GOT3 (cell line): ENCODE data around the gene ARRDC1.
"Not testable (repeated sequence)": the region's sequence is repeated elsewhere in the genome, so short reads cannot be mapped to it uniquely, and the experiment has no call there.

Experiments
- DNase-seq: peaks from one replicate; lab custom pipeline; 2025; ENCODE audit warnings: mixed read lengths; lab: John Stamatoyannopoulos, UW

Gene ARRDC1

DNA sequence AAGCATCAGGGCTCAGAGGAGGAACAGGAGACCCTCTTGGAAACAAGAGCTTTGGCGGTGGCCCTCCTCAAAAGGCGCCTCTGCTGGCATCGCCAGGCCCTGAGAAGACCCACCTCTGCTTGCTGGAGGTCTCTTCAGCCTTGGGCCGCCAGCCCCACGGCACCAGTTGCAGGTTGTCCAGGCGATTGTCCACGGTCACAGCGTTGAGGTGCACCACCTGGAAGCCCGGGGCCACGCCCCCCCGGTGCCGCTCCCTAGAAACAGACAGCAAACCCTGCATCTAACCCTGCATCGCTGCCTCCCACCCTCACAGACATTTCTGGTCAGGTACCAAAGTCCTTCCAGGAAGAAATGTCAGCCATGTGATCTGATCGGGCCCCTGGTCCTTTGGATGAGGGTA, 18.6 kb upstream of the ARRDC1 start:
- DNase-seq: no peak

DNA sequence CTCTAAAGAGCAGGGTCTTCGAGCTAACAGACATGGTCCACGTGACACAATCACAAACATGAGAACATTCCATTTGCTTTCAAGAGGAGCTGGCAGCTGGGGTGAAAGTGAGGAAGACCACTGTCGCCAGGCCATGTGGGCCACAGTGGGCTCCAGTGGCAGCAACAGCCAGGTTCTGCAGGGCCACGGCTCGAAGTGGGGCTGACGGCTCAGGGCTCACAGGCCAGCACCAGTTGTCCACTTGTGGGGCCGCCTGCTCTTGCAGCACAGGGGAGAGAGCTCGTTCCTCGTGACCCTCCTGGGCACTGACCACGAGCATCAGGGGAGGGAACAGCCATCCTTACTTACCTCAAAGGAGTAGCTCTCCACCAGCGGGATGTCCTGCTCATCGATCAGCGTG, 17.2 kb upstream of the ARRDC1 start:
- DNase-seq: no peak

GRCh38 chr9:137588891-137589290, 16.6 kb upstream of the ARRDC1 start:
- DNase-seq: no peak

- no peak for DNase-seq
Observed at GRCh38 chr9:137589441-137590122, 15.9 kb upstream of the ARRDC1 start.

GRCh38 chr9:137590123-137590468, 15.4 kb upstream of the ARRDC1 start:
- no peak for DNase-seq

DNA sequence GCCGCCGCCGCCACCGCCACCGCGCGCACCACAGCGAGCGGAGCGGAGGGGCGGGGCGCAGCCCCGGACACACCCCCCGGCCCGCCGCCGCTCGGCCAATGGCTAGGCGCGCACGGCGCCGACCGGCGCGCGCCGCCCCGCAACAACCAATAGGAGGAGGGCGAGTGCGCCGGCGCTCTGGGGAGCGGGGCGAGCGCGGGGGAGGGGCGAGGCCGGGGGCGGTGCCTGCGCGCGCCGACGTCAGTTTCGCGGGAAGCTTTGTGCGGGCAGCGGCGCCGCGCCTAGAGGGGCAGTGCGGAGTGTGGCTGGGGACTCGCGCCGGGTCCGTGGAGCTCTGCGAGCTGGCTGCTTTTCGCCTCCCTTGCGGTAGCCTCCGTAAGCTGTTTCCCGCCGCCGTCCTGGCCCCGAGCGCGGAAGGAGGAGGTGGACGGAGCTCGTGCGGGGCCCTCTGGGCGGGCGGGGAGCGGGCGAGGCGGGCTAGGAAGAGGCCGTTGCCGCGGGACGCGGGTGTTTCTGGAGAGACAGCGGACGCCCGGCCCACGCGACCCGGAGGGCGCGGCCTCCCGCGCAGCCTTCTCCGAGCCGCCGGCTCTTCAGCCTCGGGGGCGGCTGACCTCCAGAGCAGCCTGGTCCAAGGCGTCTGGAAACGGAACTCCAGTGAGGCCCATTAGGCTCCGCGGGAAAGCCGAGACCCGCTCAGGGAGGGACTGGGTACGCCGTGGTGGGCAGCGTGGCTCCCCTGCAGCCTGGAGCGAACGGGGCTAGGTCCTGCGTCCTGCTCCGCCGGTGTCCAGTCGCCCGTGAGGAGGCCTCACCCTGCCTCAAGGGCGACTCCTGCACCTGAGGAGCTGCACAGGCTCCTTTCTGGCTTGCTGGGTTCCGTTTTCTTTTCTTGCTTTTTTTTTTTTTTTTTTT, 14.8 kb upstream of the ARRDC1 start, which contains the start of gene ZMYND19:
TSS of gene ZMYND19 (minus strand) at position 44 of the 915 bp plus-strand sequence. CDS start 249 bp downstream, outside the sequence.
- peak; percentile 30 for DNase-seq

- no peak for DNase-seq
Observed at GRCh38 chr9:137592767-137593166, 12.7 kb upstream of the ARRDC1 start.

- no peak for DNase-seq
Observed at GRCh38 chr9:137593176-137593575, 12.3 kb upstream of the ARRDC1 start.

DNA sequence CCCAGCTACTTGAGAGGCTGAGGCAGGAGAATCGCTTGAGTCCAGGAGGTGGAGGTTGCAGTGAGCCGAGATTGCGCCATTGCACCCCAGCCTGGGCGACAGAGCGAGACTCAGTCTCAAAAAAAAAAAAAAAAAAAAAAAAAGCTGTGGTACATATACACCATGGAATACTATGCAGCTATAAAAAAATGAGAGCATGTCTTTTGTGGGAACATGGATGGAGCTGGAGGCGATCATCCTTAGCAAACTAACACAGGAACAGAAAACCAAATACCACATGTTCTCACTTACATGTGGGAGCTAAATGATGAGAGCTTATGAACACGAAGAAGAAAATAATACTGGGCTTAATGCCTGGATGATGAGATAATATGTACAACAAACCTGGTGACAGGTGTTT, 8.9 kb upstream of the ARRDC1 start:
- DNase-seq: not testable (repeated sequence)

DNA sequence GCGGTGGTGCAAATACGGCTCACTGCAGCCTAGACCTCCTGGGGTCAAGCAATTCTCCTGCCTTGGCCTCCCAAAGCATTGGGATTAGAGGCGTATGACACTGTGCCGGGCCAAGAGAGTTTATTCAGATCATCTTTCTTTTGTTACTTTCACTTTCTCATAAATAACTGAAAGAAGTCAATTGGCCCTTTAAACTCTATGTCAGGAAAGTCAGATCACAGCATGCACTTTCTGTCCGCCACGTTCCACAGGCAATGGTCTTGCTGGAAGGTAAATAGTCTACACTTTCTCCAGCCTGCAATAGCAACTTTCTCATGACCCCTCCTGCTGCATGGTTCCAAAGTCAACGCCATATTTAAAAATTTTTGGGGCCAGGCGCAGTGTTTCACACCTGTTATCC, 6.5 kb upstream of the ARRDC1 start:
- DNase-seq: no peak

DNA sequence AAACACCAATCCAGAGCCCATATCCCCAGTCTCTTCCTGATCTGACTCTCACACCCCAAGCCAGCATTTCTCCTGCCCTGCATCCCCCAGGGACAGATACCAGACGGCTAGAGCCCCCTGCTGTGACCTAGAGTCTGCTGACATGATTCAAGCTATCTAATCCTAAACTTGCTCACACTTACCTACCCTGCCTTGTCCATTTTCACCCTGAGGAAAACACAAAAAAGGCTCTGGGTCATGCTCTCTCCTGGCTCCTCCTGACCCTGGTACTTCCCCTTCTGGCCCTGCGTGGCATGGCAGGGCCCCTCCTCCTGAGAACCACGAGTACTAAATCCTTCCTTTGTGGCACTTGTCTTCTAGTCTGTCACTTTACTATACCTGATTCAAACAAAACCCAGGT, 2.8 kb upstream of the ARRDC1 start:
- no peak for DNase-seq

DNA sequence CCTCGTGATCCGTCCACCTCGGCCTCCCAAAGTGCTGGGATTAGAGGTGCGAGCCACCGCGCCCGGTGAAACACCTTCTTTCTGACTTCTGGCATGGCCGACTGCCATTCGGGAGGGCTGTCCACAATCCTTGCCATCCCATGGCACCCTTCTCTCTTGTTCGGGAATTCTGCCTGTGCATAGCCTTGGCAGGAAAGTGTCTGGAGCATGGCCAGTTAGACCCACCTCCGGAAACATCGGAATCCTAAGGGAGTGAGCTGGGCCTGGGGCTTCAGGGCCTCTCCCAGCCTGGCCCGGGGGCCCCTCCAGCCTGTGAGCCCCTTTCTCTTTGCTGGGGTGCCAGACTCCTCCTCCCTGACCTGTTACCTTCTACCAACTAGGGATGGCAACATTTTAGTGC, 1.6 kb upstream of the ARRDC1 start:
- DNase-seq: no peak

- DNase-seq: no peak
Observed at GRCh38 chr9:137604345-137605086, 970 bp upstream of the ARRDC1 start.

- no peak for DNase-seq
Observed at GRCh38 chr9:137606005-137606621, 627 bp downstream of the ARRDC1 start.

- no peak for DNase-seq
Observed at GRCh38 chr9:137606734-137607138, 1.2 kb downstream of the ARRDC1 start.

DNA sequence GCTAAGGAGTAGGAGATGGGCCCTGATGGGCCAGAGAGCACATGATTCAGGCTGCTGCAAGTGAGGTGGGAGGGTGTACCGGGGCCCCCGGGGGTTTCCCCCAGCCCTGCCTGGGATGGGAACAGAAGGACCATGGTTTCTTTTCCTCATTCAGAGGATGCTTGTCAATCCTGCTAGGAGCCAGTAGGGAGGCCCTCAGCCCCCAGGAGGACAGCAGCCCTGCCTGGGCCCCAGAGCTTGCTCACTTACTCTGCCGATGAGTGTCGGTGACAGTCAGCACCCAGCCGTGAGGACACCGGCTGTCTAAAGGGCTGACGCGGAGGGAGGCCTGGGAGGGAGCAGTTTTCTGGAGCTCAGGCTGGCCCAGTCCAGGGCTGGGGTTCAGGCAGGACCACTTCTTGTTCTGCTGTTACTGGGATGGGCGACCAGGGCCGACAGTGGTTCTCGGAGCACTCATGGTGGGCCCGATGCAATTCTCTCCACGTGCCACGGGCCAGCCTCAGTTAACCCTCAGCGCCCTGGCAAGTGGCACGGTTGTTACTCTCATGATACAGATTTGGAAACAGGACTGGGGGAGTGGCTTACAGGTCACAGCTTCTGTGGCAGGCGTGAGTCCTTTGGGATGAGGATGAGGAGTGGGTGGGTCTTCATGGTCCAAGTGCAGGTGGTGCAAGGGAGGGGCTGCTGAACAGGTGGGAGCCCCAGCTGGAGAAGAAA, 1.8 kb downstream of the ARRDC1 start:
- no peak for DNase-seq

DNA sequence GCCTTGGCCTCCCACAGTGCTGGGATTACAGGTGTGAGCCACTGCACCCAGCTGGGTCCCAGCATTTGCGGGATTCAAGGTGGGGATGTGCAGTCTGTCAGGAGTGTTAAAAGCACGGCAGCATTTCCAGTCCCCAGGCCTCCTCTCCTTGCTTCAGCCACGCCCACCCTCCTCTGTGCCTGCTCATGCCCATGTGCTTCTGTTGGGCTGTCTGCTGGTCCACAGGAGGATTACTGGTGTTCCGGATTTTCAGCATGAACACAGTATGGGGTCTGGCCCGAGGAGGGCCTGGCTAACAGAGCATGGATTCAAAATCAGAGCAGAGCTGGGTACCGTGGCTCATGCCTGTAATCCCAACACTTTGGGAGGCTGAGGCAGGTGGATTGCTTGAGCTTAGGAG, 5.5 kb downstream of the ARRDC1 start:
- no peak for DNase-seq

GRCh38 chr9:137611623-137612609, 6.4 kb downstream of the ARRDC1 start:
- no peak for DNase-seq

DNA sequence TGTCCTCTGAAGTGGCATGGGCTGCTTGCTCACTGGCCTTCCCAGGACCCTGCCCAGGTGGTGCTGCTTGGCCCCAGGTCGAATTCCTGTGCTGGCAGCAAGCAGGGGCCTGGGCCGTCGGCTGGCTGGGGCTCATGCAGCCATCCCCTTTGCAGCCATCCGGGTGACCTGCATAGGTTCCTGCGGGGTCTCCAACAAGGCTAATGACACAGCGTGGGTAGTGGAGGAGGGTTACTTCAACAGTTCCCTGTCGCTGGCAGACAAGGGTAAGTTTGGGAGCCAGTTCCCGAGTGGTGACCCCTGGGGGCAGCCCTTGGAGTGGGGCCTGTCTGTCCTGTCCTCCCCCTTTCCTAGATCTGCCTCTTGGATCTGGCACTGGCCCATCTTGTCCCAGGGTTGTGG, 7.3 kb downstream of the ARRDC1 start:
- DNase-seq: no peak

DNA sequence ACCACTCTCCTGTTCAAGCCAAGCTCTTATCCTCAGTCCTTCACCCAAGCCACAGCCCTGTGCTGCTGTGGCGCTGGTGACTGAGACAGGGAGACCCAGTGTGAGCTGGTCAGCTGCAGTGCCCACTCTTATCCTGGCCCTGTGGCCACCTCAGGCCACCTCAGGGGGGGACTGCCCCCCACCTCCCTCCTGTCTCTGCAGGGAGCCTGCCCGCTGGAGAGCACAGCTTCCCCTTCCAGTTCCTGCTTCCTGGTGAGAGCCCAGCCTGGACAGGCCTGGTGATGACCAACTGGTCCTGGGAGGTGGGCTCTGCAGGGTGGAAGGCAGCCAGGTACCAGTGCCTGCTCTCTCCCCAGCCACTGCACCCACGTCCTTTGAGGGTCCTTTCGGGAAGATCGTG, 7.8 kb downstream of the ARRDC1 start:
- no peak for DNase-seq
